Measurements from ENCODE around the gene RDM1.

The RDM1 gene

GRCh38 chr17:35934760-35935159, 4.2 kb upstream of the RDM1 start:
- DNase-seq (ENCODE audit: low read depth in 1 of 2, low spot score in 1 of 2), result no peak

- DNase-seq (ENCODE audit: low read depth in 1 of 2, low spot score in 1 of 2), result no peak
These were observed 2.0 kb upstream of the RDM1 start for GRCh38 chr17:35932586-35932985.

GRCh38 chr17:35931794-35932425, 1.3 kb upstream of the RDM1 start:
- DNase-seq (ENCODE audit: low read depth in 1 of 2, low spot score in 1 of 2), result no peak

GRCh38 chr17:35927714-35928113, 2.9 kb downstream of the RDM1 start:
- no peak for DNase-seq (ENCODE audit: low read depth in 1 of 2, low spot score in 1 of 2)

GRCh38 chr17:35923609-35924114, 6.9 kb downstream of the RDM1 start:
- DNase-seq (ENCODE audit: low read depth in 1 of 2, low spot score in 1 of 2), result no peak

GRCh38 chr17:35920229-35920628, 10.3 kb downstream of the RDM1 start:
- DNase-seq (ENCODE audit: low read depth in 1 of 2, low spot score in 1 of 2), result no peak

- DNase-seq (ENCODE audit: low read depth in 1 of 2, low spot score in 1 of 2), result no peak
These were observed 11.9 kb downstream of the RDM1 start for GRCh38 chr17:35918665-35919064.

- DNase-seq (ENCODE audit: low read depth in 1 of 2, low spot score in 1 of 2), result no peak
These were observed 12.9 kb downstream of the RDM1 start for GRCh38 chr17:35917519-35918213.

- DNase-seq (ENCODE audit: low read depth in 1 of 2, low spot score in 1 of 2), result no peak
These were observed 15.2 kb downstream of the RDM1 start for GRCh38 chr17:35915153-35915964.

GRCh38 chr17:35914354-35914753, 16.2 kb downstream of the RDM1 start:
- no peak for DNase-seq (ENCODE audit: low read depth in 1 of 2, low spot score in 1 of 2)

- DNase-seq (ENCODE audit: low read depth in 1 of 2, low spot score in 1 of 2), result no peak
These were observed 17.0 kb downstream of the RDM1 start for GRCh38 chr17:35913609-35914008.

- no peak for DNase-seq (ENCODE audit: low read depth in 1 of 2, low spot score in 1 of 2)
These were observed 17.6 kb downstream of the RDM1 start for GRCh38 chr17:35912942-35913341.

GRCh38 chr17:35912339-35912912, 18.1 kb downstream of the RDM1 start:
- DNase-seq (ENCODE audit: low read depth in 1 of 2, low spot score in 1 of 2), result no peak

- no peak for DNase-seq (ENCODE audit: low read depth in 1 of 2, low spot score in 1 of 2)
These were observed 21.2 kb downstream of the RDM1 start for GRCh38 chr17:35909408-35909807.

GRCh38 chr17:35907691-35908090, 22.9 kb downstream of the RDM1 start:
- DNase-seq (ENCODE audit: low read depth in 1 of 2, low spot score in 1 of 2), result no peak

GRCh38 chr17:35906926-35907637, 23.5 kb downstream of the RDM1 start:
- DNase-seq (ENCODE audit: low read depth in 1 of 2, low spot score in 1 of 2), result no peak

- DNase-seq (ENCODE audit: low read depth in 1 of 2, low spot score in 1 of 2), result no peak
These were observed 24.2 kb downstream of the RDM1 start for GRCh38 chr17:35906191-35906925.

- DNase-seq (ENCODE audit: low read depth in 1 of 2, low spot score in 1 of 2), result no peak
These were observed 27.1 kb downstream of the RDM1 start for GRCh38 chr17:35903451-35903850.

- DNase-seq (ENCODE audit: low read depth in 1 of 2, low spot score in 1 of 2), result no peak
These were observed 28.9 kb downstream of the RDM1 start for GRCh38 chr17:35901631-35902175.
